Osteoblast (primary cell): ENCODE data around the gene PTMS. TPM values are rescaled to one million over a fixed set of nuclear protein-coding genes. Genes with fewer than 3 reads are reported as not detected.
A peak's percentile ranks its signal among the peaks of the same experiment; 100 is the strongest.

ENCODE experiments used
- DNase-seq: peaks from one replicate; pipeline ENCODE4 v3.0.0; 2011; ENCODE audit warnings: low spot score, mixed read lengths; ENCODE audit not compliant: insufficient read length; ENCODE audit errors: missing footprints
- H2AFZ ChIP-seq: 2 replicates; pipeline ENCODE4 v1.6.0; 2011; ENCODE audit warnings: mild to moderate bottlenecking, low read length
- H3K27ac ChIP-seq: 2 replicates; pipeline ENCODE4 v1.5.1; 2011; ENCODE audit warnings: mild to moderate bottlenecking, low read depth, low read length, moderate library complexity
- H3K27me3 ChIP-seq: 2 replicates; pipeline ENCODE4 v1.6.0; 2012; ENCODE audit warnings: mild to moderate bottlenecking, control low read depth, inconsistent platforms, low read length, moderate library complexity; ENCODE audit not compliant: insufficient read depth
- H3K36me3 ChIP-seq: 2 replicates; pipeline ENCODE4 v1.5.1; 2011; ENCODE audit warnings: mild to moderate bottlenecking, low read length, control low read depth, moderate library complexity; ENCODE audit not compliant: insufficient read depth
- H3K4me1 ChIP-seq: 2 replicates; pipeline ENCODE4 v1.5.1; 2011; ENCODE audit warnings: mild to moderate bottlenecking, low read length, control low read depth, moderate library complexity; ENCODE audit not compliant: insufficient read depth
- H3K4me2 ChIP-seq: 2 replicates; pipeline ENCODE4 v1.6.0; 2011; ENCODE audit warnings: mild to moderate bottlenecking, low read length; ENCODE audit not compliant: insufficient read depth
- H3K4me3 ChIP-seq: fragments of 200-600 bp; sonication (generic); 3 replicates; pipeline ENCODE4 v1.5.1; 2012; ENCODE audit warnings: mild to moderate bottlenecking, low read length, inconsistent platforms; ENCODE audit not compliant: insufficient read depth
- H3K79me2 ChIP-seq: 2 replicates; pipeline ENCODE4 v1.6.0; 2012; ENCODE audit warnings: mild to moderate bottlenecking, low read length, control low read depth, inconsistent platforms; ENCODE audit not compliant: insufficient read depth
- H3K9me3 ChIP-seq: 2 replicates; pipeline ENCODE4 v1.5.1; 2011; ENCODE audit warnings: low read depth, low read length, control low read depth
- H4K20me1 ChIP-seq: 2 replicates; pipeline ENCODE4 v1.6.0; 2012; ENCODE audit warnings: mild to moderate bottlenecking, low read length, control low read depth; ENCODE audit not compliant: insufficient read depth
- CTCF ChIP-seq: IDR thresholded peaks from 2 replicates; pipeline ENCODE4 v1.5.1; 2011; ENCODE audit warnings: mild to moderate bottlenecking, low read depth, low read length, moderate library complexity; ENCODE audit errors: extremely low read depth
- total RNA-seq: library from RNA; depleted of rRNA; stranded (reverse); fragments of >200 nt; gene quantifications from 2 replicates; pipeline ENCODE4 v1.2.3, GENCODE V29; 2012

The PTMS gene
- total RNA-seq, 1 donor, result 72.7 TPM

DNA sequence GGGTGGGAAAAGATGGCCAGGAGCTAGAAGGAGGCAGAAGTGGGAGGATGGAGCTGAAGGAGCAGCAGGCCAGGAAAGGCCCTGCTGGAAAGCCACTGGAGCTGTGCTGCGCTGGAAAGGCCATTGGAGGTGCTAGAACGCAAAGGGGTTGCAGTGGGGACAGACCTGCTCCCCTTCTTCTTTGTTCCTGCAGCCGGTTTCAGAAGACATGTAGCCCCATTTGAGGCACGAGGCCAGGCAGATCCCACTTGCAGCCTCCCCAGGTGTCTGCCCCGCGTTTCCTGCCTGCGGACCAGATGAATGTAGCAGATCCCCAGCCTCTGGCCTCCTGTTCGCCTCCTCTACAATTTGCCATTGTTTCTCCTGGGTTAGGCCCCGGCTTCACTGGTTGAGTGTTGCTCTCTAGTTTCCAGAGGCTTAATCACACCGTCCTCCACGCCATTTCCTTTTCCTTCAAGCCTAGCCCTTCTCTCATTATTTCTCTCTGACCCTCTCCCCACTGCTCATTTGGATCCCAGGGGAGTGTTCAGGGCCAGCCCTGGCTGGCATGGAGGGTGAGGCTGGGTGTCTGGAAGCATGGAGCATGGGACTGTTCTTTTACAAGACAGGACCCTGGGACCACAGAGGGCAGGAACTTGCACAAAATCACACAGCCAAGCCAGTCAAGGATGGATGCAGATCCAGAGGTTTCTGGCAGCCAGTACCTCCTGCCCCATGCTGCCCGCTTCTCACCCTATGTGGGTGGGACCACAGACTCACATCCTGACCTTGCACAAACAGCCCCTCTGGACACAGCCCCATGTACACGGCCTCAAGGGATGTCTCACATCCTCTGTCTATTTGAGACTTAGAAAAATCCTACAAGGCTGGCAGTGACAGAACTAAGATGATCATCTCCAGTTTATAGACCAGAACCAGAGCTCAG, 53.2 kb downstream of the PTMS start:
- no peak overlapping the region for H3K4me3 ChIP-seq
- H4K20me1 ChIP-seq, result peaks cover 9% of the 10 kb centered on the region
- no peaks in the 10 kb centered on the region for H3K9me3 ChIP-seq
- peaks cover 9% of the 10 kb centered on the region for H3K27me3 ChIP-seq
- H3K79me2 ChIP-seq, result no peaks in the 10 kb centered on the region
- H3K27ac ChIP-seq, result no peak overlapping the region
- H2AFZ ChIP-seq, result no peak overlapping the region
- H3K4me2 ChIP-seq, result no peak overlapping the region
- no peak for TF ChIP-seq CTCF
- no peaks in the 10 kb centered on the region for H3K36me3 ChIP-seq
- H3K4me1 ChIP-seq, result peaks cover 5% of the 10 kb centered on the region
- peak; percentile 80 for DNase-seq

DNA sequence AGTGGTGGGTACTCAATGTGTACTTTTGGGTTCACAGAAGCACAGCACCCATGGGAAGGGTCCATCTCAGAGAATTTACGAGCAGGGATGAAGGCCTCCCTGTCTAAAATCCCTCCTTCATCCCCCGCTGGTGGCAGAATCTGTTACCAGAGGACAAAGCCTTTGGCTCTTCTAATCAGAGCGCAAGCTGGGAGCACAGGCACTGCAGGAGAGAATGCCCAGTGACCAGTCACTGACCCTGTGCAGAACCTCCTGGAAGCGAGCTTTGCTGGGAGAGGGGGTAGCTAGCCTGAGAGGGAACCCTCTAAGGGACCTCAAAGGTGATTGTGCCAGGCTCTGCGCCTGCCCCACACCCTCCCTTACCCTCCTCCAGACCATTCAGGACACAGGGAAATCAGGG, 54.0 kb downstream of the PTMS start:
- H4K20me1 ChIP-seq, result peaks cover 9% of the 10 kb centered on the region
- peaks cover 7% of the 10 kb centered on the region for H3K4me1 ChIP-seq
- no peak overlapping the region for H3K4me3 ChIP-seq
- no peak overlapping the region for H3K27ac ChIP-seq
- H3K79me2 ChIP-seq, result no peaks in the 10 kb centered on the region
- H3K27me3 ChIP-seq, result peaks cover 9% of the 10 kb centered on the region
- H2AFZ ChIP-seq, result no peak overlapping the region
- H3K4me2 ChIP-seq, result no peak overlapping the region
- TF ChIP-seq CTCF, result no peak
- no peaks in the 10 kb centered on the region for H3K36me3 ChIP-seq
- DNase-seq, result peak; percentile 47
- no peaks in the 10 kb centered on the region for H3K9me3 ChIP-seq

Other genes starting within 250 kb of the PTMS start
- 4,846 and 5,173 TPM in 2 replicates for gene GAPDH, start 231.8 kb upstream of the PTMS start, total RNA-seq
- gene IFFO1, start 210.3 kb upstream of the PTMS start, total RNA-seq, result 12.7 and 13.4 TPM in 2 replicates
- 18.3 and 21.4 TPM in 2 replicates for gene NOP2, start 198.1 kb upstream of the PTMS start, total RNA-seq
- gene CHD4, start 159.0 kb upstream of the PTMS start, total RNA-seq, result 238 and 259 TPM in 2 replicates
- under 0.01 TPM in 1 of 2 replicates, not detected in the other for gene LPAR5, start 130.4 kb upstream of the PTMS start, total RNA-seq
- under 0.01 and 0.36 TPM in 2 replicates for gene ACRBP, start 118.9 kb upstream of the PTMS start, total RNA-seq
- 46.9 and 53.6 TPM in 2 replicates for gene ING4, start 103.2 kb upstream of the PTMS start, total RNA-seq
- 19.9 and 22.4 TPM in 2 replicates for gene ZNF384, start 77.0 kb upstream of the PTMS start, total RNA-seq
- gene PIANP, start 65.5 kb upstream of the PTMS start, total RNA-seq, result not detected in 2 replicates
- gene COPS7A, start 42.3 kb upstream of the PTMS start, total RNA-seq, result 91.9 and 98.8 TPM in 2 replicates
- 118 and 138 TPM in 2 replicates for gene MLF2, start 13.2 kb upstream of the PTMS start, total RNA-seq
- not detected in 2 replicates for gene LAG3, start 6.2 kb downstream of the PTMS start, total RNA-seq
- gene CD4, start 23.2 kb downstream of the PTMS start, total RNA-seq, result 10.9 and 15.0 TPM in 2 replicates
- gene GPR162, start 55.5 kb downstream of the PTMS start, total RNA-seq, result 1.4 and 5.0 TPM in 2 replicates
- gene P3H3, start 62.0 kb downstream of the PTMS start, total RNA-seq, result 108 and 130 TPM in 2 replicates
- gene GNB3, start 74.6 kb downstream of the PTMS start, total RNA-seq, result 1.4 and 2.7 TPM in 2 replicates
- 4.0 and 5.0 TPM in 2 replicates for gene CDCA3, start 84.9 kb downstream of the PTMS start, total RNA-seq
- gene USP5, start 85.8 kb downstream of the PTMS start, total RNA-seq, result 65.7 and 77.1 TPM in 2 replicates
- gene TPI1, start 101.2 kb downstream of the PTMS start, total RNA-seq, result 385 and 553 TPM in 2 replicates
- gene SPSB2, start 106.9 kb downstream of the PTMS start, total RNA-seq, result 11.5 and 11.9 TPM in 2 replicates
- 7.1 and 7.6 TPM in 2 replicates for gene LRRC23, start 138.5 kb downstream of the PTMS start, total RNA-seq
- 8.5 and 13.4 TPM in 2 replicates for gene ENO2, start 148.2 kb downstream of the PTMS start, total RNA-seq
- 10.3 and 14.1 TPM in 2 replicates for gene ATN1, start 161.6 kb downstream of the PTMS start, total RNA-seq
- gene RNU7-1, start 177.5 kb downstream of the PTMS start, total RNA-seq, result not detected in 2 replicates
- 81.4 and 93.4 TPM in 2 replicates for gene C12orf57, start 177.7 kb downstream of the PTMS start, total RNA-seq
- 0.29 and 0.36 TPM in 2 replicates for gene PTPN6, start 185.0 kb downstream of the PTMS start, total RNA-seq
- gene PHB2, start 204.3 kb downstream of the PTMS start, total RNA-seq, result 161 and 168 TPM in 2 replicates
- gene EMG1, start 204.6 kb downstream of the PTMS start, total RNA-seq, result 21.0 and 25.3 TPM in 2 replicates